Astrocyte (in vitro differentiated cells and primary cell): ENCODE results near the gene PLEKHG2. TPM values are rescaled to one million over a fixed set of nuclear protein-coding genes. Genes with fewer than 3 reads are reported as not detected.

Experiments used
- DNase-seq: peaks from one replicate; pipeline ENCODE4 v3.0.0-alpha.2; 2010; ENCODE audit warnings: low read depth
- FAIRE-seq: peaks from 2 replicates; lab custom pipeline; 2011; peaks lifted over from hg19 to GRCh38; lab: Jason Lieb, UNC
- H2AFZ ChIP-seq: 2 replicates; pipeline ENCODE4 v1.6.0; 2012; ENCODE audit warnings: low read depth, low read length, inconsistent platforms
- H3K27ac ChIP-seq: 2 replicates; pipeline ENCODE4 v1.5.1; 2011; ENCODE audit warnings: low read depth, low read length, inconsistent platforms
- H3K27me3 ChIP-seq: 2 replicates; pipeline ENCODE4 v1.6.0; 2011; ENCODE audit warnings: low read length, inconsistent platforms; ENCODE audit not compliant: insufficient read depth
- H3K36me3 ChIP-seq: 2 replicates; pipeline ENCODE4 v1.5.1; 2011; ENCODE audit warnings: low read length, inconsistent platforms; ENCODE audit not compliant: insufficient read depth
- H3K4me1 ChIP-seq: 2 replicates; pipeline ENCODE4 v1.5.1; 2011; ENCODE audit warnings: low read length, inconsistent platforms; ENCODE audit not compliant: insufficient read depth
- H3K4me2 ChIP-seq: 2 replicates; pipeline ENCODE4 v1.6.0; 2012; ENCODE audit warnings: low read length, inconsistent platforms
- H3K4me3 ChIP-seq: 2 replicates; pipeline ENCODE4 v1.5.1; 2011; ENCODE audit warnings: low read depth, mild to moderate bottlenecking, low read length, inconsistent platforms; ENCODE audit not compliant: insufficient read depth
- H3K79me2 ChIP-seq: 2 replicates; pipeline ENCODE4 v1.6.0; 2012; ENCODE audit warnings: mild to moderate bottlenecking, low read length, inconsistent platforms; ENCODE audit not compliant: insufficient read depth
- H3K9ac ChIP-seq: 2 replicates; pipeline ENCODE4 v1.6.0; 2012; ENCODE audit warnings: mild to moderate bottlenecking, low read length, inconsistent platforms
- H3K9me3 ChIP-seq: 2 replicates; pipeline ENCODE4 v1.5.1; 2012; ENCODE audit warnings: low read depth, mild to moderate bottlenecking, low read length, inconsistent platforms; ENCODE audit not compliant: insufficient read depth
- H4K20me1 ChIP-seq: 2 replicates; pipeline ENCODE4 v1.6.0; 2012; ENCODE audit warnings: low read length, inconsistent platforms; ENCODE audit not compliant: insufficient read depth
- H3K27ac Mint-ChIP-seq: one replicate; pipeline ENCODE4 v1.8.0; 2021; ENCODE audit warnings: mild to moderate bottlenecking, mixed read lengths; ENCODE audit not compliant: unreplicated experiment
- H3K27me3 Mint-ChIP-seq: one replicate; pipeline ENCODE4 v1.8.0; 2021; ENCODE audit warnings: low read depth, mixed read lengths; ENCODE audit not compliant: unreplicated experiment
- H3K36me3 Mint-ChIP-seq: one replicate; pipeline ENCODE4 v1.8.0; 2021; ENCODE audit warnings: low read depth, mixed read lengths; ENCODE audit not compliant: unreplicated experiment
- H3K4me1 Mint-ChIP-seq: one replicate; pipeline ENCODE4 v1.8.0; 2021; ENCODE audit warnings: low read depth, mixed read lengths; ENCODE audit not compliant: unreplicated experiment
- H3K4me3 Mint-ChIP-seq: one replicate; pipeline ENCODE4 v1.8.0; 2021; ENCODE audit warnings: mild to moderate bottlenecking, moderate library complexity, mixed read lengths; ENCODE audit not compliant: unreplicated experiment
- H3K9me3 Mint-ChIP-seq: one replicate; pipeline ENCODE4 v1.8.0; 2021; ENCODE audit warnings: mild to moderate bottlenecking, mixed read lengths; ENCODE audit not compliant: unreplicated experiment
- CTCF ChIP-seq: IDR thresholded peaks from 2 replicates; pipeline ENCODE4 v1.5.1; 2011; ENCODE audit warnings: low read depth, mild to moderate bottlenecking, inconsistent platforms, low read length, moderate library complexity; ENCODE audit not compliant: insufficient read depth
- EZH2 ChIP-seq: IDR thresholded peaks from 2 replicates; pipeline ENCODE4 v1.6.1; 2012; ENCODE audit warnings: mild to moderate bottlenecking, low read length, inconsistent platforms; ENCODE audit not compliant: insufficient read depth
- total RNA-seq: library from RNA; stranded (reverse); gene quantifications from 2 replicates; pipeline ENCODE4 v1.2.1, GENCODE V29; 2021

PLEKHG2 gene
- total RNA-seq, 1 donor from 2014 or later: 102 TPM

- H3K27ac Mint-ChIP-seq: no peak overlapping the region
- peaks cover 63% of the 10 kb centered on the region for H4K20me1 ChIP-seq
Observed at GRCh38 chr19:39422020-39422419, 9.6 kb downstream of the PLEKHG2 start.

GRCh38 chr19:39423258-39424086, 11.0 kb downstream of the PLEKHG2 start:
- DNase-seq (no peak), FAIRE-seq (no peak)
- peaks cover 28% of the 10 kb centered on the region for H3K36me3 ChIP-seq
- no peak overlapping the region for H3K4me2 ChIP-seq
- Mint-ChIP-seq H3K27me3 (no peaks in the 10 kb centered on the region), H3K9me3 (no peaks in the 10 kb centered on the region), H3K27ac (no peak overlapping the region), H3K4me3 (no peak overlapping the region), H3K4me1 (peaks cover 12% of the 10 kb centered on the region), H3K36me3 (peaks cover 33% of the 10 kb centered on the region)
- H3K27ac ChIP-seq: no peak overlapping the region
- H3K9me3 ChIP-seq: no peaks in the 10 kb centered on the region
- no peaks in the 10 kb centered on the region for H3K27me3 ChIP-seq
- H3K4me3 ChIP-seq: no peak overlapping the region
- no peak overlapping the region for H2AFZ ChIP-seq
- no peak overlapping the region for H3K9ac ChIP-seq
- peaks cover 50% of the 10 kb centered on the region for H4K20me1 ChIP-seq
- no peak for TF ChIP-seq CTCF
- H3K4me1 ChIP-seq: peaks cover 8% of the 10 kb centered on the region
- H3K79me2 ChIP-seq: peaks cover 22% of the 10 kb centered on the region

More at GRCh38 chr19:39422020-39422419, 9.6 kb downstream of the PLEKHG2 start:
- Histone ChIP-seq H3K79me2 (peaks cover 33% of the 10 kb centered on the region), H2AFZ (no peak overlapping the region), H3K27me3 (no peaks in the 10 kb centered on the region), H3K9ac (no peak overlapping the region), H3K4me2 (no peak overlapping the region), H3K27ac (no peak overlapping the region), H3K4me1 (no peaks in the 10 kb centered on the region), H3K9me3 (no peaks in the 10 kb centered on the region), H3K4me3 (no peak overlapping the region), H3K36me3 (peaks cover 29% of the 10 kb centered on the region)
- H3K27me3 Mint-ChIP-seq: no peaks in the 10 kb centered on the region
- H3K36me3 Mint-ChIP-seq: peaks cover 38% of the 10 kb centered on the region
- no peak for DNase-seq
- peaks cover 7% of the 10 kb centered on the region for H3K4me1 Mint-ChIP-seq
- H3K4me3 Mint-ChIP-seq: no peak overlapping the region
- no peak for FAIRE-seq
- no peak for TF ChIP-seq EZH2
- TF ChIP-seq CTCF: no peak
- no peaks in the 10 kb centered on the region for H3K9me3 Mint-ChIP-seq

GRCh38 chr19:39424934-39425333, 12.5 kb downstream of the PLEKHG2 start:
- H3K27ac Mint-ChIP-seq: no peak overlapping the region
- Histone ChIP-seq H3K9ac (no peak overlapping the region), H3K4me2 (no peak overlapping the region), H3K79me2 (peaks cover 18% of the 10 kb centered on the region), H4K20me1 (peaks cover 41% of the 10 kb centered on the region), H3K4me1 (peaks cover 15% of the 10 kb centered on the region), H3K9me3 (no peaks in the 10 kb centered on the region), H3K27me3 (no peaks in the 10 kb centered on the region), H3K4me3 (no peak overlapping the region), H2AFZ (no peak overlapping the region), H3K36me3 (peaks cover 20% of the 10 kb centered on the region), H3K27ac (no peak overlapping the region)
- peaks cover 16% of the 10 kb centered on the region for H3K4me1 Mint-ChIP-seq
- no peak for FAIRE-seq
- H3K36me3 Mint-ChIP-seq: peaks cover 31% of the 10 kb centered on the region
- no peak overlapping the region for H3K4me3 Mint-ChIP-seq
- TF ChIP-seq CTCF (no peak), EZH2 (no peak)
- H3K9me3 Mint-ChIP-seq: no peaks in the 10 kb centered on the region
- H3K27me3 Mint-ChIP-seq: no peaks in the 10 kb centered on the region
- DNase-seq: no peak
